H9 (cell line): Measurements from ENCODE around the gene STAB2. TPM values are rescaled to one million over a fixed set of nuclear protein-coding genes. Genes with fewer than 3 reads are reported as not detected.

Experiments
- DNase-seq: peaks from one replicate; pipeline ENCODE4 v3.0.0-alpha.2; 2017
- H2AFZ ChIP-seq: one replicate; pipeline ENCODE4 v1.6.1; 2013; ENCODE audit warnings: mild to moderate bottlenecking, low read length, control low read depth, moderate library complexity
- H2AK5ac ChIP-seq: 2 replicates; pipeline ENCODE4 v1.6.1; 2013; ENCODE audit warnings: low read length, control low read depth, mixed read lengths; ENCODE audit not compliant: insufficient read length
- H2BK120ac ChIP-seq: one replicate; pipeline ENCODE4 v1.6.1; 2013; ENCODE audit warnings: low read depth, mild to moderate bottlenecking, low read length, control low read depth, inconsistent platforms; ENCODE audit not compliant: poor library complexity, severe bottlenecking
- H2BK12ac ChIP-seq: 2 replicates; pipeline ENCODE4 v1.6.1; 2013; ENCODE audit warnings: low read length, control low read depth, mixed read lengths, low read depth; ENCODE audit not compliant: insufficient read length
- H2BK15ac ChIP-seq: 2 replicates; pipeline ENCODE4 v1.6.1; 2013; ENCODE audit warnings: low read depth, low read length, control low read depth
- H2BK20ac ChIP-seq: one replicate; pipeline ENCODE4 v1.6.1; 2013; ENCODE audit warnings: low read depth, mild to moderate bottlenecking, low read length, control low read depth, inconsistent platforms; ENCODE audit not compliant: poor library complexity, severe bottlenecking
- H2BK5ac ChIP-seq: 2 replicates; pipeline ENCODE4 v1.6.1; 2013; ENCODE audit warnings: low read length, control low read depth, mixed read lengths; ENCODE audit not compliant: insufficient read length
- H3K14ac ChIP-seq: 2 replicates; pipeline ENCODE4 v1.6.1; 2013; ENCODE audit warnings: low read length, control low read depth; ENCODE audit not compliant: insufficient read depth
- H3K18ac ChIP-seq: 2 replicates; pipeline ENCODE4 v1.6.1; 2013; ENCODE audit warnings: low read depth, mild to moderate bottlenecking, mixed read lengths, low read length, control low read depth; ENCODE audit not compliant: insufficient read length
- H3K23ac ChIP-seq: 2 replicates; pipeline ENCODE4 v1.6.1; 2013; ENCODE audit warnings: low read length, control low read depth, mixed read lengths, low read depth; ENCODE audit not compliant: insufficient read length
- H3K23me2 ChIP-seq: 2 replicates; pipeline ENCODE4 v1.6.1; 2013; ENCODE audit warnings: low read depth, mild to moderate bottlenecking, mixed read lengths, low read length, control low read depth; ENCODE audit not compliant: insufficient read length, poor library complexity, severe bottlenecking
- H3K27ac ChIP-seq: 2 replicates; pipeline ENCODE4 v1.5.1; 2013; ENCODE audit warnings: low read length, control low read depth, mixed read lengths, low read depth; ENCODE audit not compliant: insufficient read length
- H3K27me3 ChIP-seq: 2 replicates; pipeline ENCODE4 v1.6.1; 2013; ENCODE audit warnings: low read length, control low read depth, inconsistent platforms; ENCODE audit not compliant: insufficient read depth
- H3K4ac ChIP-seq: 2 replicates; pipeline ENCODE4 v1.6.1; 2013; ENCODE audit warnings: low read depth, mild to moderate bottlenecking, control low read depth, inconsistent platforms, low read length, moderate library complexity
- H3K4me1 ChIP-seq: 2 replicates; pipeline ENCODE4 v1.6.1; 2013; ENCODE audit warnings: low read length, control low read depth, inconsistent platforms; ENCODE audit not compliant: insufficient read depth
- H3K4me2 ChIP-seq: 2 replicates; pipeline ENCODE4 v1.6.1; 2013; ENCODE audit warnings: low read length, control low read depth, mixed read lengths; ENCODE audit not compliant: insufficient read length, insufficient read depth
- H3K56ac ChIP-seq: 2 replicates; pipeline ENCODE4 v1.6.1; 2013; ENCODE audit warnings: low read depth, mild to moderate bottlenecking, mixed read lengths, low read length, control low read depth; ENCODE audit not compliant: insufficient read length
- H3K79me1 ChIP-seq: 2 replicates; pipeline ENCODE4 v1.6.1; 2013; ENCODE audit warnings: low read depth, mild to moderate bottlenecking, moderate library complexity, low read length, control low read depth, inconsistent platforms; ENCODE audit not compliant: insufficient read depth, poor library complexity, severe bottlenecking
- H3K79me2 ChIP-seq: 2 replicates; pipeline ENCODE4 v1.6.1; 2013; ENCODE audit warnings: low read length, control low read depth, inconsistent platforms; ENCODE audit not compliant: insufficient read depth
- H3K9ac ChIP-seq: 2 replicates; pipeline ENCODE4 v1.6.1; 2013; ENCODE audit warnings: low read length, control low read depth, mixed read lengths; ENCODE audit not compliant: insufficient read length; ENCODE audit errors: extremely low read depth
- H3K9me3 ChIP-seq: one replicate; pipeline ENCODE4 v1.6.1; 2013; ENCODE audit warnings: low read depth, low read length, inconsistent platforms; ENCODE audit not compliant: control insufficient read depth
- H3T11ph ChIP-seq: one replicate; pipeline ENCODE4 v1.6.1; 2013; ENCODE audit warnings: mild to moderate bottlenecking, low read length, control low read depth, inconsistent platforms
- H4K20me1 ChIP-seq: one replicate; pipeline ENCODE4 v1.6.1; 2013; ENCODE audit not compliant: control insufficient read depth, insufficient read length, insufficient read depth
- H4K5ac ChIP-seq: 2 replicates; pipeline ENCODE4 v1.6.1; 2013; ENCODE audit warnings: low read depth, mild to moderate bottlenecking, mixed read lengths, low read length, control low read depth; ENCODE audit not compliant: insufficient read length
- H4K8ac ChIP-seq: replicated peaks from 2 replicates; pipeline ENCODE4 v1.6.1; 2013; ENCODE audit warnings: low read length, control low read depth, mixed read lengths, low read depth; ENCODE audit not compliant: insufficient read length
- H4K91ac ChIP-seq: 2 replicates; pipeline ENCODE4 v1.6.1; 2013; ENCODE audit warnings: low read depth, mild to moderate bottlenecking, moderate library complexity, mixed read lengths, low read length, control low read depth; ENCODE audit not compliant: insufficient read length
- H3K27ac Mint-ChIP-seq, 3 experiments: 2 replicates in 2 of 3; 3 replicates in 1 of 3; pipeline ENCODE4 v1.8.0; 2020 to 2021; ENCODE audit warnings: mixed read lengths in 3 of 3, mild to moderate bottlenecking in 1 of 3, moderate library complexity in 1 of 3
- H3K27me3 Mint-ChIP-seq: 2 replicates; pipeline ENCODE4 v1.8.0; 2021; ENCODE audit warnings: low read depth, mild to moderate bottlenecking, moderate library complexity, mixed read lengths
- H3K36me3 Mint-ChIP-seq, 3 experiments: 2 replicates in 2 of 3; 3 replicates in 1 of 3; pipeline ENCODE4 v1.8.0; 2020 to 2021; ENCODE audit warnings: low read depth in 3 of 3, mixed read lengths in 3 of 3; ENCODE audit not compliant: insufficient read depth in 1 of 3
- H3K4me1 Mint-ChIP-seq, 2 experiments: 2 replicates each; pipeline ENCODE4 v1.8.0; 2020; ENCODE audit warnings: mixed read lengths in 2 of 2
- H3K4me3 Mint-ChIP-seq, 2 experiments: 2 replicates in 1 of 2; 3 replicates in 1 of 2; pipeline ENCODE4 v1.8.0; 2020 to 2021; ENCODE audit warnings: mild to moderate bottlenecking in 2 of 2, mixed read lengths in 2 of 2, moderate library complexity in 1 of 2
- H3K9me3 Mint-ChIP-seq, 2 experiments: 2 replicates in 1 of 2; 3 replicates in 1 of 2; pipeline ENCODE4 v1.8.0; 2020; ENCODE audit warnings: mild to moderate bottlenecking in 2 of 2, mixed read lengths in 2 of 2, moderate library complexity in 1 of 2
- WGBS: extraction: QIAGEN DNeasy Blood & Tissue Kit; methylation state at CpG from one replicate; pipeline ENCODE4 v1.1.7; 2013; ENCODE audit warnings: missing lambda C conversion rate, low lambda C conversion rate, mixed read lengths; ENCODE audit not compliant: insufficient read length; ENCODE audit errors: extremely low coverage; 5-methylcytosine and 5-hydroxymethylcytosine counted together
- total RNA-seq: library from RNA; stranded (reverse); gene quantifications from 2 replicates; pipeline ENCODE4 v1.2.1, GENCODE V29; 2021
- TF ChIP-seq, protein P1 (sequence below): fragments of 200-600 bp; sonication (generic); conservative IDR thresholded peaks from 3 replicates; pipeline ENCODE4 v1.8.0; 2021; ENCODE audit warnings: antibody characterized with exemption, mild to moderate bottlenecking

The STAB2 gene
- total RNA-seq, 1 experiment from 2014 or later, result 0.02 TPM

GRCh38 chr12:103696101-103696500 is 109.0 kb downstream of the STAB2 start:
- WGBS, result no CpG with 5 or more reads among the region's 5 CpGs
- DNase-seq, result no peak
- no peak overlapping the region for H2AK5ac ChIP-seq

More at GRCh38 chr12:103696101-103696500, 109.0 kb downstream of the STAB2 start:
- TF ChIP-seq, protein P1, sequence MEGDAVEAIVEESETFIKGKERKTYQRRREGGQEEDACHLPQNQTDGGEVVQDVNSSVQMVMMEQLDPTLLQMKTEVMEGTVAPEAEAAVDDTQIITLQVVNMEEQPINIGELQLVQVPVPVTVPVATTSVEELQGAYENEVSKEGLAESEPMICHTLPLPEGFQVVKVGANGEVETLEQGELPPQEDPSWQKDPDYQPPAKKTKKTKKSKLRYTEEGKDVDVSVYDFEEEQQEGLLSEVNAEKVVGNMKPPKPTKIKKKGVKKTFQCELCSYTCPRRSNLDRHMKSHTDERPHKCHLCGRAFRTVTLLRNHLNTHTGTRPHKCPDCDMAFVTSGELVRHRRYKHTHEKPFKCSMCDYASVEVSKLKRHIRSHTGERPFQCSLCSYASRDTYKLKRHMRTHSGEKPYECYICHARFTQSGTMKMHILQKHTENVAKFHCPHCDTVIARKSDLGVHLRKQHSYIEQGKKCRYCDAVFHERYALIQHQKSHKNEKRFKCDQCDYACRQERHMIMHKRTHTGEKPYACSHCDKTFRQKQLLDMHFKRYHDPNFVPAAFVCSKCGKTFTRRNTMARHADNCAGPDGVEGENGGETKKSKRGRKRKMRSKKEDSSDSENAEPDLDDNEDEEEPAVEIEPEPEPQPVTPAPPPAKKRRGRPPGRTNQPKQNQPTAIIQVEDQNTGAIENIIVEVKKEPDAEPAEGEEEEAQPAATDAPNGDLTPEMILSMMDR, result no peak
- Mint-ChIP-seq H3K4me3 (no peak overlapping the region), H3K36me3 (no peaks in the 10 kb centered on the region), H3K4me1 (peaks cover 12 to 17% of the 10 kb centered on the region in 2 experiments), H3K27me3 (peaks cover 8% of the 10 kb centered on the region), H3K27ac (no peak overlapping the region), H3K9me3 (no peaks in the 10 kb centered on the region)
- Histone ChIP-seq H4K20me1 (no peaks in the 10 kb centered on the region), H3K23ac (no peak overlapping the region), H3K9ac (no peak overlapping the region), H3K56ac (no peak overlapping the region), H2BK15ac (no peak overlapping the region), H2AFZ (no peak overlapping the region), H2BK120ac (no peak overlapping the region), H2BK5ac (no peak overlapping the region), H3K27ac (no peak overlapping the region), H3K79me1 (no peaks in the 10 kb centered on the region), H3K14ac (no peak overlapping the region), H4K5ac (no peak overlapping the region), H3K23me2 (no peaks in the 10 kb centered on the region), H3K79me2 (no peaks in the 10 kb centered on the region), H3K9me3 (no peaks in the 10 kb centered on the region), H3K27me3 (no peaks in the 10 kb centered on the region), H3K18ac (no peak overlapping the region), H2BK20ac (no peak overlapping the region), H3K4ac (no peak overlapping the region), H2BK12ac (no peak overlapping the region), H3K4me1 (no peaks in the 10 kb centered on the region), H4K91ac (no peak overlapping the region), H3K4me2 (no peak overlapping the region), H4K8ac (no peak overlapping the region), H3T11ph (no peak overlapping the region)
